IMR-90 (cell line): ENCODE data around the gene TTC24. TPM values are rescaled to one million over a fixed set of nuclear protein-coding genes. Genes with fewer than 3 reads are reported as not detected.
A peak's percentile ranks its signal among the peaks of the same experiment; 100 is the strongest.

Experiments used
- ATAC-seq: fragments of 200-7000 bp; cut with Tn5 transposase; 2 replicates; pipeline ENCODE4 v1.9.1; 2020; ENCODE audit warnings: low read depth, mild to moderate bottlenecking, moderate library complexity
- BruUV-seq: library from RNA; stranded (reverse); fragments of 400-500 nt; replicated peaks from 2 replicates; lab custom pipeline; 2021; lab: Mats Ljungman, UMichigan
- CTCF ChIA-PET: fragments of 300-600 bp; formaldehyde crosslinking; extraction: SDS; loops from one replicate; lab custom pipeline; 2021; ENCODE audit warnings: antibody characterized with exemption; lab: Yijun Ruan, JAX
- POLR2A ChIA-PET: fragments of 300-600 bp; sonication (Branson Sonifier 250); formaldehyde crosslinking; loops from one replicate; lab custom pipeline; 2022; ENCODE audit warnings: antibody characterized with exemption; ENCODE audit not compliant: unreplicated experiment; lab: Charles Lee
- DNase-seq: peaks from one replicate; pipeline ENCODE4 v3.0.0; 2013
- H2AFZ ChIP-seq: replicated peaks from 2 replicates; pipeline ENCODE3; 2013; ENCODE audit warnings: low read length, mild to moderate bottlenecking; ENCODE audit not compliant: poor library complexity
- H2AK5ac ChIP-seq: 2 replicates; pipeline ENCODE4 v1.6.1; 2013; ENCODE audit warnings: low read depth, low read length, inconsistent platforms
- H2AK9ac ChIP-seq: replicated peaks from 2 replicates; pipeline ENCODE3; 2013; ENCODE audit warnings: mild to moderate bottlenecking, low read depth, low read length, moderate library complexity; ENCODE audit not compliant: poor library complexity
- H2BK120ac ChIP-seq: 2 replicates; pipeline ENCODE4 v1.6.1; 2013; ENCODE audit warnings: low read depth, low read length, inconsistent platforms
- H2BK15ac ChIP-seq: 3 replicates; pipeline ENCODE4 v1.6.1; 2013; ENCODE audit warnings: low read depth, low read length, inconsistent platforms
- H2BK20ac ChIP-seq: 2 replicates; pipeline ENCODE4 v1.6.1; 2013; ENCODE audit warnings: low read depth, mild to moderate bottlenecking, inconsistent platforms, low read length, moderate library complexity
- H2BK5ac ChIP-seq: 2 replicates; pipeline ENCODE4 v1.6.1; 2013; ENCODE audit warnings: mild to moderate bottlenecking, low read depth, low read length, inconsistent platforms; ENCODE audit not compliant: poor library complexity, severe bottlenecking
- H3K14ac ChIP-seq: replicated peaks from 2 replicates; pipeline ENCODE4 v1.6.1; 2013; ENCODE audit warnings: low read depth, low read length, inconsistent platforms
- H3K18ac ChIP-seq: 2 replicates; pipeline ENCODE4 v1.6.1; 2013; ENCODE audit warnings: low read depth, low read length, control low read depth
- H3K23ac ChIP-seq: 2 replicates; pipeline ENCODE4 v1.6.1; 2013; ENCODE audit warnings: low read depth, low read length, inconsistent platforms
- H3K27ac ChIP-seq: 2 replicates; pipeline ENCODE4 v1.5.1; 2013; ENCODE audit warnings: mild to moderate bottlenecking, control low read depth, low read length; ENCODE audit not compliant: insufficient read depth
- H3K27me3 ChIP-seq: 2 replicates; pipeline ENCODE4 v1.6.1; 2013; ENCODE audit warnings: low read length; ENCODE audit not compliant: control insufficient read depth, insufficient read depth
- H3K36me3 ChIP-seq: 2 replicates; pipeline ENCODE4 v1.6.1; 2013; ENCODE audit warnings: low read length, mixed read lengths; ENCODE audit not compliant: control insufficient read depth, insufficient read depth
- H3K4ac ChIP-seq: 2 replicates; pipeline ENCODE4 v1.6.1; 2013; ENCODE audit warnings: low read depth, low read length, inconsistent platforms
- H3K4me1 ChIP-seq: 2 replicates; pipeline ENCODE4 v1.6.1; 2013; ENCODE audit warnings: low read length, mixed read lengths; ENCODE audit not compliant: control insufficient read depth, insufficient read depth
- H3K4me2 ChIP-seq: 2 replicates; pipeline ENCODE4 v1.6.1; 2013; ENCODE audit warnings: low read depth, mild to moderate bottlenecking, control low read depth, low read length, moderate library complexity
- H3K4me3 ChIP-seq: 2 replicates; pipeline ENCODE4 v1.5.1; 2013; ENCODE audit warnings: low read depth, mild to moderate bottlenecking, control low read depth, low read length, moderate library complexity; ENCODE audit not compliant: insufficient read depth
- H3K56ac ChIP-seq: 2 replicates; pipeline ENCODE4 v1.6.1; 2013; ENCODE audit warnings: low read length, inconsistent platforms; ENCODE audit not compliant: insufficient read depth; ENCODE audit errors: extremely low read depth
- H3K79me1 ChIP-seq, 2 experiments: 2 replicates each; pipeline ENCODE4 v1.6.1; 2013; ENCODE audit warnings: low read length in 2 of 2, inconsistent platforms in 1 of 2, low read depth in 1 of 2
- H3K9ac ChIP-seq: 2 replicates; pipeline ENCODE4 v1.6.1; 2013; ENCODE audit warnings: low read depth, low read length, control low read depth
- H3K9me1 ChIP-seq: 2 replicates; pipeline ENCODE4 v1.6.1; 2013; ENCODE audit warnings: low read length, inconsistent platforms; ENCODE audit not compliant: insufficient read depth
- H3K9me3 ChIP-seq: 2 replicates; pipeline ENCODE4 v1.6.1; 2013; ENCODE audit warnings: low read length; ENCODE audit not compliant: control insufficient read depth, insufficient read depth
- H4K20me1 ChIP-seq: 2 replicates; pipeline ENCODE4 v1.6.1; 2013; ENCODE audit warnings: low read length, inconsistent platforms; ENCODE audit not compliant: insufficient read depth
- H4K5ac ChIP-seq: 2 replicates; pipeline ENCODE4 v1.6.1; 2013; ENCODE audit warnings: mild to moderate bottlenecking, low read depth, low read length, control low read depth
- H4K8ac ChIP-seq, 2 experiments: 2 replicates each; pipeline ENCODE4 v1.6.1; 2013; ENCODE audit warnings: low read depth in 2 of 2, low read length in 2 of 2, control low read depth in 1 of 2, inconsistent platforms in 1 of 2
- H4K91ac ChIP-seq: 2 replicates; pipeline ENCODE4 v1.6.1; 2013; ENCODE audit warnings: low read depth, low read length, inconsistent platforms; ENCODE audit not compliant: insufficient read depth
- BHLHE40 ChIP-seq: fragments of 150-350 bp; IDR thresholded peaks from 2 replicates; pipeline ENCODE4 v1.6.1; 2016; ENCODE audit warnings: mild to moderate bottlenecking, low read depth, low read length
- CHD1 ChIP-seq: IDR thresholded peaks from 2 replicates; pipeline ENCODE4 v1.6.1; 2012; ENCODE audit warnings: low read depth, low read length, improper control_type of control experiment
- ELK1 ChIP-seq: fragments of 150-350 bp; IDR thresholded peaks from 2 replicates; pipeline ENCODE4 v1.6.1; 2016; ENCODE audit warnings: low read depth, mild to moderate bottlenecking, low read length, moderate library complexity, borderline replicate concordance
- FOS ChIP-seq: fragments of 150-350 bp; IDR thresholded peaks from 2 replicates; pipeline ENCODE4 v1.6.1; 2016; ENCODE audit warnings: low read depth, low read length
- MAFK ChIP-seq: IDR thresholded peaks from 2 replicates; pipeline ENCODE4 v1.6.1; 2012; ENCODE audit warnings: low read depth, low read length, improper control_type of control experiment
- MAZ ChIP-seq: IDR thresholded peaks from 2 replicates; pipeline ENCODE4 v1.6.1; 2012; ENCODE audit warnings: low read depth, mild to moderate bottlenecking, low read length, improper control_type of control experiment, moderate library complexity, borderline replicate concordance
- MXI1 ChIP-seq: IDR thresholded peaks from 2 replicates; pipeline ENCODE4 v1.6.1; 2012; ENCODE audit warnings: low read depth, mild to moderate bottlenecking, low read length, moderate library complexity, borderline replicate concordance
- NFE2L2 ChIP-seq: fragments of 150-350 bp; IDR thresholded peaks from 2 replicates; pipeline ENCODE4 v1.6.1; 2016; ENCODE audit warnings: low read depth, mild to moderate bottlenecking, low read length
- POLR2A ChIP-seq: IDR thresholded peaks from 2 replicates; pipeline ENCODE4 v1.6.1; 2012; ENCODE audit warnings: mild to moderate bottlenecking, low read depth, low read length
- RAD21 ChIP-seq: IDR thresholded peaks from 2 replicates; pipeline ENCODE4 v1.6.1; 2012; ENCODE audit warnings: low read length, improper control_type of control experiment
- RCOR1 ChIP-seq: IDR thresholded peaks from 2 replicates; pipeline ENCODE4 v1.6.1; 2012; ENCODE audit warnings: mild to moderate bottlenecking, low read length, improper control_type of control experiment; ENCODE audit not compliant: insufficient replicate concordance
- RFX5 ChIP-seq: IDR thresholded peaks from 2 replicates; pipeline ENCODE4 v1.8.0; 2012; ENCODE audit warnings: low read depth, mild to moderate bottlenecking, low read length, moderate library complexity
- SMC3 ChIP-seq: fragments of 150-350 bp; IDR thresholded peaks from 2 replicates; pipeline ENCODE4 v1.6.1; 2016; ENCODE audit warnings: low read depth, mild to moderate bottlenecking, antibody characterized with exemption, low read length, moderate library complexity
- WGBS, 2 experiments: methylation state at CpG; one replicate each; pipeline versions ENCODE4 v1.1.5 to v1.1.7; 2013; ENCODE audit warnings: missing lambda C conversion rate in 2 of 2; ENCODE audit not compliant: insufficient read length in 1 of 2; ENCODE audit errors: extremely low coverage in 2 of 2; 5-methylcytosine and 5-hydroxymethylcytosine counted together
- dilution Hi-C: fragments of 300-500 bp; cut with HindIII; formaldehyde crosslinking; loops from one replicate; pipeline ENCODE4 v1.14.3; 2018; ENCODE audit warnings: low sequenced_read_pairs; ENCODE audit not compliant: unreplicated experiment
- in situ Hi-C: fragments of 300-500 bp; cut with MboI; formaldehyde crosslinking; loops from 3 replicates; pipeline ENCODE4 v1.14.3; 2019; ENCODE audit warnings: low sequenced_read_pairs, inconsistent platforms, mixed read lengths
- intact Hi-C: fragments of 100-400 bp; cut with micrococcal nuclease; formaldehyde crosslinking; loops from 2 replicates; pipeline ENCODE4 v1.10.0; 2022
- polyA plus RNA-seq, 3 experiments: library from polyadenylated mRNA; depleted of rRNA; stranded (reverse); fragments of >200 nt; gene quantifications; 2 replicates each; pipeline ENCODE4 v1.2.3, GENCODE V29; 2012; ENCODE audit warnings: low replicate concordance in 1 of 3
- total RNA-seq: library from RNA; depleted of rRNA; stranded (reverse); fragments of >200 nt; gene quantifications from 2 replicates; pipeline ENCODE4 v1.2.3, GENCODE V29; 2012
- TF ChIP-seq, protein P1 (sequence below): conservative IDR thresholded peaks from 2 replicates; pipeline ENCODE4 v1.5.1; 2012; ENCODE audit warnings: mild to moderate bottlenecking, low read depth, low read length, improper control_type of control experiment
- TF ChIP-seq, protein P2 (sequence below): fragments of 150-350 bp; IDR thresholded peaks from 2 replicates; pipeline ENCODE4 v1.6.1; 2017; ENCODE audit warnings: mild to moderate bottlenecking, antibody characterized with exemption, low read length, low read depth

Gene TTC24
- total and polyA plus RNA-seq, 2 of the 4 experiments (the other 2 are of a cell fraction), result not detected

- Histone ChIP-seq H3K4me1 (peaks cover 4% of the 10 kb centered on the region; the same call in 1 of the 2 replicates), H3K36me3 (no peaks in the 10 kb centered on the region), H3K23ac (peak overlapping the region; percentile 45), H3K18ac (no peak overlapping the region), H2AFZ (peak overlapping the region; percentile 12), H4K8ac (no peak overlapping the region), H3K4me2 (peak overlapping the region; percentile 44; the same call in 1 of the 2 replicates), H2BK20ac (no peak overlapping the region), H3K56ac (no peak overlapping the region), H3K9me3 (no peaks in the 10 kb centered on the region), H3K9me1 (no peaks in the 10 kb centered on the region), H2BK15ac (no peak overlapping the region), H2BK5ac (no peak overlapping the region), H4K20me1 (no peaks in the 10 kb centered on the region), H3K27ac (no peak overlapping the region), H3K14ac (no peak overlapping the region), H4K91ac (no peak overlapping the region), H2BK120ac (no peak overlapping the region), H4K5ac (no peak overlapping the region), H2AK5ac (no peak overlapping the region), H3K79me1 (no peaks in the 10 kb centered on the region), H3K9ac (no peak overlapping the region), H3K4me3 (no peak overlapping the region), H3K4ac (no peak overlapping the region), H2AK9ac (no peak overlapping the region), H3K27me3 (peaks cover 59% of the 10 kb centered on the region)
- ChIA-PET CTCF (no interaction called here), POLR2A (no interaction called here)
- dilution Hi-C loops, result no loop called here
- DNase-seq (no peak), ATAC-seq (no peak)
- intact Hi-C loops, result no loop called here
- in situ Hi-C loops, result no loop called here
- TF ChIP-seq MAZ (no peak), FOS (no peak), RAD21 (no peak), SMC3 (no peak), CHD1 (no peak), MAFK (no peak), ELK1 (no peak), RCOR1 (no peak), NFE2L2 (no peak), POLR2A (no peak), MXI1 (no peak), RFX5 (no peak), BHLHE40 (no peak)
- TF ChIP-seq, protein P1, sequence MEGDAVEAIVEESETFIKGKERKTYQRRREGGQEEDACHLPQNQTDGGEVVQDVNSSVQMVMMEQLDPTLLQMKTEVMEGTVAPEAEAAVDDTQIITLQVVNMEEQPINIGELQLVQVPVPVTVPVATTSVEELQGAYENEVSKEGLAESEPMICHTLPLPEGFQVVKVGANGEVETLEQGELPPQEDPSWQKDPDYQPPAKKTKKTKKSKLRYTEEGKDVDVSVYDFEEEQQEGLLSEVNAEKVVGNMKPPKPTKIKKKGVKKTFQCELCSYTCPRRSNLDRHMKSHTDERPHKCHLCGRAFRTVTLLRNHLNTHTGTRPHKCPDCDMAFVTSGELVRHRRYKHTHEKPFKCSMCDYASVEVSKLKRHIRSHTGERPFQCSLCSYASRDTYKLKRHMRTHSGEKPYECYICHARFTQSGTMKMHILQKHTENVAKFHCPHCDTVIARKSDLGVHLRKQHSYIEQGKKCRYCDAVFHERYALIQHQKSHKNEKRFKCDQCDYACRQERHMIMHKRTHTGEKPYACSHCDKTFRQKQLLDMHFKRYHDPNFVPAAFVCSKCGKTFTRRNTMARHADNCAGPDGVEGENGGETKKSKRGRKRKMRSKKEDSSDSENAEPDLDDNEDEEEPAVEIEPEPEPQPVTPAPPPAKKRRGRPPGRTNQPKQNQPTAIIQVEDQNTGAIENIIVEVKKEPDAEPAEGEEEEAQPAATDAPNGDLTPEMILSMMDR, result no peak
- TF ChIP-seq, protein P2, sequence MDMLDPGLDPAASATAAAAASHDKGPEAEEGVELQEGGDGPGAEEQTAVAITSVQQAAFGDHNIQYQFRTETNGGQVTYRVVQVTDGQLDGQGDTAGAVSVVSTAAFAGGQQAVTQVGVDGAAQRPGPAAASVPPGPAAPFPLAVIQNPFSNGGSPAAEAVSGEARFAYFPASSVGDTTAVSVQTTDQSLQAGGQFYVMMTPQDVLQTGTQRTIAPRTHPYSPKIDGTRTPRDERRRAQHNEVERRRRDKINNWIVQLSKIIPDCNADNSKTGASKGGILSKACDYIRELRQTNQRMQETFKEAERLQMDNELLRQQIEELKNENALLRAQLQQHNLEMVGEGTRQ, result no peak
- WGBS, 2 experiments, result no CpG with 5 or more reads among the region's 4 CpGs
- BruUV-seq, result no TSS peak
Measured at GRCh38 chr1:156615946-156616345, 36.4 kb downstream of the TTC24 start.
